Measurements from ENCODE around the gene FGG. TPM values are rescaled to one million over a fixed set of nuclear protein-coding genes. Genes with fewer than 3 reads are reported as not detected.
A peak's percentile ranks its signal among the peaks of the same experiment; 100 is the strongest.

The FGG gene
- total RNA-seq, 6 experiments from 2014 or later = 5,578 to 14,578 (median 13,052) TPM

DNA sequence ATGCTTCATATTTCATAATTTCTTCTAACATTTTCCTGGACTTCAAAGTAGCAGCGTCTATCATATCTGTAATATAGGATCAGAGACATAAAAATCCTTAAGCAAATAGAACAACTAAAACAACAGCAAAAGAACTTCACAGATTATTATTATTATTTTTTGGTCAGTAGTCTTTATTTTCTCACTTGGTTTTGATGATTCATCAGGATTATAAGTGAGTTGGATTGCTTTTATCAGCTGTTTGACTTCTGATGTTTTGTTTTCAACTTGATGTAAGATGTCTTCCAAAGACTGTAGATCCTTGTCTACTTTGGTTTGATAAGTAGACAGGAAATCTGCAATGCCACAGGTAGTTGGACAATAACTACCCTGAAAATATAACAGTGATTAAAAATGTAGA, 623 bp downstream of the FGG start:
- intact Hi-C loops (cut with DNase I) = loop anchor here in 1 of 2 donors (5.0 kb wide), 1 partner anchor 45 kb away; no protein-coding TSS in a partner anchor
- no peaks in the 10 kb centered on the region for H3K27me3 ChIP-seq
- WGBS (ENCODE audit: insufficient coverage, low coverage, low lambda C conversion rate, missing lambda C conversion rate) = 17% methylated on average over 1 of the region's 1 CpG
- peak overlapping the region; percentile 62 to 94 (median 71) for H3K27ac ChIP-seq
- TF ChIP-seq, protein P1, sequence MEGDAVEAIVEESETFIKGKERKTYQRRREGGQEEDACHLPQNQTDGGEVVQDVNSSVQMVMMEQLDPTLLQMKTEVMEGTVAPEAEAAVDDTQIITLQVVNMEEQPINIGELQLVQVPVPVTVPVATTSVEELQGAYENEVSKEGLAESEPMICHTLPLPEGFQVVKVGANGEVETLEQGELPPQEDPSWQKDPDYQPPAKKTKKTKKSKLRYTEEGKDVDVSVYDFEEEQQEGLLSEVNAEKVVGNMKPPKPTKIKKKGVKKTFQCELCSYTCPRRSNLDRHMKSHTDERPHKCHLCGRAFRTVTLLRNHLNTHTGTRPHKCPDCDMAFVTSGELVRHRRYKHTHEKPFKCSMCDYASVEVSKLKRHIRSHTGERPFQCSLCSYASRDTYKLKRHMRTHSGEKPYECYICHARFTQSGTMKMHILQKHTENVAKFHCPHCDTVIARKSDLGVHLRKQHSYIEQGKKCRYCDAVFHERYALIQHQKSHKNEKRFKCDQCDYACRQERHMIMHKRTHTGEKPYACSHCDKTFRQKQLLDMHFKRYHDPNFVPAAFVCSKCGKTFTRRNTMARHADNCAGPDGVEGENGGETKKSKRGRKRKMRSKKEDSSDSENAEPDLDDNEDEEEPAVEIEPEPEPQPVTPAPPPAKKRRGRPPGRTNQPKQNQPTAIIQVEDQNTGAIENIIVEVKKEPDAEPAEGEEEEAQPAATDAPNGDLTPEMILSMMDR (IDR thresholded peaks at IDR 0.05) = no peak
- no peak for TF ChIP-seq POLR2A (IDR thresholded peaks at IDR 0.05)
- peaks cover 11 to 47% (median 33%) of the 10 kb centered on the region in 4 donors for H3K36me3 ChIP-seq
- H3K9me3 ChIP-seq = no peaks in the 10 kb centered on the region
- no peak for DNase-seq
- H3K4me3 ChIP-seq = peak overlapping the region; percentile 28 to 67 (median 66)
- ATAC-seq = no peak
- H3K4me1 ChIP-seq = peaks cover 0 to 37% (median 12%) of the 10 kb centered on the region in 4 donors

DNA sequence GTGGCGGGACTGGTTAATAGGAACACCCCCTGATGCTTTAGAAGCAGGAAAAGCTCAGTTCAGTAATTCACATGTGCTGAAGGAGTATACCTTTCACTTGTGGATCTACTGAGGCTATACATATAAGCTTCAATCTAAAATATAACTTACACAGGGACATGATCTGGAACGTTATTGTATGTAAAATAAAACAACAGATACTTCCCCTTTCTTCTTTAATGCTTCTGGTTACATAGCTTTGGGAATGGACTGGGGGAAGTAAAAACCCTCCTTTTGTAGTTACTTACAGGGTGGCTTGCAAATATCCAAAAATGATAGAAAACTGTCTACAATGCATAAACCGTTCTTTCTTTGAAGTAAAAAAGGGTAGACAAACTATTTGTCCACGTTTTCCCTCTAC, 1.9 kb downstream of the FGG start:
- Histone ChIP-seq H3K9me3 (no peaks in the 10 kb centered on the region), H3K27ac (peak overlapping the region; percentile 62 to 94 (median 71)), H3K4me1 (peaks cover 0 to 31% (median 9%) of the 10 kb centered on the region in 4 donors), H3K4me3 (peak overlapping the region; percentile 28 to 67 (median 66)), H3K27me3 (no peaks in the 10 kb centered on the region), H3K36me3 (peaks cover 11 to 59% (median 41%) of the 10 kb centered on the region in 4 donors)
- 16% methylated on average over 4 of the region's 4 CpGs for WGBS (ENCODE audit: insufficient coverage, low coverage, low lambda C conversion rate, missing lambda C conversion rate)
- DNase-seq (no peak), ATAC-seq (no peak)
- TF ChIP-seq, protein P1 (IDR thresholded peaks at IDR 0.05) = no peak
- TF ChIP-seq POLR2A (IDR thresholded peaks at IDR 0.05) = peak; percentile 66
- intact Hi-C loops (cut with DNase I) = loop anchor here in 1 of 2 donors (5.0 kb wide), 1 partner anchor 43 kb away; no protein-coding TSS in a partner anchor

DNA sequence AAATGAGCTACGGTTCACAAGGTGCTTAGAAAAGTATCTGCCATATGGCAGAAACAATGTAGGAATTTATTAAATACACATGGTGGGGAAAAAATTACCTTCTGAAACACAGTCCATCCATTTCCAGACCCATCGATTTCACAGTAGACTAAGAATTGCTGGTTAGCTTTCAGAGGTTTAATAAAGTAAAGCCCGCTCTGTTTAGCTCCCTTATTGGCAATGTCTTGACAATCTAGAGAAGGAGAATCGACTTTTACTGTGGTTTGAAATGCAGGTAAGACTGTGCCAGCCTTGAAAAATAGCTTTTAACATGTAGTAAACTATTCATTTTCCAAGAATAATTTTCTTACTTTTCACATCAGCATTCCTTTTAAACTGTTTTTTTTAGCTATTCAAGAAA, 2.9 kb downstream of the FGG start:
- WGBS (ENCODE audit: insufficient coverage, low coverage, low lambda C conversion rate, missing lambda C conversion rate) = 29% methylated on average over 4 of the region's 4 CpGs
- peaks cover 0 to 25% (median 7%) of the 10 kb centered on the region in 4 donors for H3K4me1 ChIP-seq
- peak overlapping the region; percentile 62 to 94 (median 71) for H3K27ac ChIP-seq
- H3K36me3 ChIP-seq = peaks cover 11 to 69% (median 46%) of the 10 kb centered on the region in 4 donors
- DNase-seq = no peak
- intact Hi-C loops (cut with DNase I) = no loop called here
- no peaks in the 10 kb centered on the region for H3K27me3 ChIP-seq
- peak overlapping the region; percentile 28 to 67 (median 66) for H3K4me3 ChIP-seq
- TF ChIP-seq, protein P1 (IDR thresholded peaks at IDR 0.05) = no peak
- TF ChIP-seq POLR2A (IDR thresholded peaks at IDR 0.05) = peak; percentile 75
- H3K9me3 ChIP-seq = no peaks in the 10 kb centered on the region
- no peak for ATAC-seq

DNA sequence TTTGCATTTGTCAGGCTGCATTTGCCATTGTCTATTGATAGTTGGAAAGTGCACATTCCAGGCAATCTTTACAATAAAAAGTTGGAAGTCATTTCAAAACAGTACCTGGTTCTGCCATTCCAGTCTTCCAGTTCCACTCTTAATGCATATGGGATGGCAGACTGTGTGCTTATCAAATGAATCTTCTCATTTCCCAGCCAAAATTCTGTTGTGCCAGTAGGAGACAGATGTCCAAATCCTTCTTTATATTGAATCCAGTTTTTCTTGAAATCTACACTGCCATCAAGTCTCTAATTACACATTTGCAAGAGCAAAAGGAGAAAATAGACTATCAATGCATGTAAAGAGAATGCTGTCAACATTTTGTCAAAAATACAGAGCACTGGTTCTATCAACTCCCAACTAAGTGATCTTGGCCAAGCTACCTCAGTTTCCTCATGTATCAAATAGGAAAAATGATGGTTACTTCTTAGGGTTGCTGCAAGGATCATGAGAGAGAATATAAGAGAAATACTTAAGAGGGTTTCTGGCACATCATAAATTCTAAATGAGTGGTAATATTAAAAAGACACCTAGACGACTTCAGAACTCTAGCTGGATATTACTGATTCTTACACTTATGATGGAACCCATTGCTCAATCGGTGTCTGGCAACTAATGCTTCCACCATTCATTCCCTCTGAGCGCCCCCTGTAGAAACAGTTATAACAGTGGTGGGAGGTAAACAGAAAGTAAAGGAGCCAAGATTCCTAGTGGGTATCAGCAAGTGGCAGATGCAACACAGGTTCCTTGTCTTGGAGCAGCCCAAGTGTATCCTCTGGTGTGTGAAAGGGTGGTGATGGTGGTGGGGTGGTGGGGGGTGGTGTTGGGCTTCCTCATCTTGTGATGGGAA, 3.8 kb downstream of the FGG start:
- no peaks in the 10 kb centered on the region for H3K9me3 ChIP-seq
- ATAC-seq (peak; percentile 3 to 19 (median 4)), DNase-seq (peak in 1 of 3 donors; percentile 55)
- peaks cover 11 to 74% (median 49%) of the 10 kb centered on the region in 4 donors for H3K36me3 ChIP-seq
- intact Hi-C loops (cut with DNase I) = no loop called here
- WGBS (ENCODE audit: insufficient coverage, low coverage, low lambda C conversion rate, missing lambda C conversion rate) = 21% methylated on average over 3 of the region's 3 CpGs
- peak; percentile 26 for TF ChIP-seq POLR2A (IDR thresholded peaks at IDR 0.05)
- TF ChIP-seq, protein P1 (IDR thresholded peaks at IDR 0.05) = peak in 2 of 4 donors; percentile 3 to 21
- peak overlapping the region in 2 of 3 donors; percentile 9 to 94 for H3K27ac ChIP-seq
- H3K4me3 ChIP-seq = peak overlapping the region; percentile 28 to 67 (median 66)
- H3K27me3 ChIP-seq = no peaks in the 10 kb centered on the region
- H3K4me1 ChIP-seq = peaks cover 0 to 17% (median 4%) of the 10 kb centered on the region in 4 donors

Measured in right lobe of liver (tissue), 6 donors.